Right cardiac atrium (tissue), 5 donors: Measurements from ENCODE around the gene PLIN4. TPM values are rescaled to one million over a fixed set of nuclear protein-coding genes. Genes with fewer than 3 reads are reported as not detected.

Source experiments
- ATAC-seq, 2 donors: fragments of 200-7000 bp; cut with Tn5 transposase; one replicate each; pipeline versions ENCODE4 v1.8.0 to v1.9.1; 2020; ENCODE audit warnings: moderate library complexity in 2 of 2, mild to moderate bottlenecking in 1 of 2
- DNase-seq, 3 donors: peaks; one replicate each; pipeline ENCODE4 v3.0.0-alpha.2; 2020
- H3K27ac ChIP-seq: one replicate; pipeline ENCODE4 v1.5.1; 2013; ENCODE audit warnings: mild to moderate bottlenecking, low read length, control low read depth, moderate library complexity
- H3K27me3 ChIP-seq: one replicate; pipeline ENCODE4 v1.6.1; 2013; ENCODE audit not compliant: control insufficient read depth, insufficient read depth
- H3K4me1 ChIP-seq: one replicate; pipeline ENCODE4 v1.6.1; 2013; ENCODE audit warnings: low read length; ENCODE audit not compliant: control insufficient read depth, insufficient read depth
- H3K4me3 ChIP-seq: one replicate; pipeline ENCODE4 v1.5.1; 2013; ENCODE audit warnings: low read length, control low read depth
- H3K9me3 ChIP-seq: one replicate; pipeline ENCODE4 v1.6.1; 2013; ENCODE audit warnings: low read length; ENCODE audit not compliant: control insufficient read depth
- WGBS: extraction: QIAGEN DNeasy Blood & Tissue Kit; methylation state at CpG from one replicate; pipeline ENCODE4 v1.1.7; 2013; 5-methylcytosine and 5-hydroxymethylcytosine counted together
- intact Hi-C, 4 donors: fragments of 100-400 bp; cut with DNase I; formaldehyde crosslinking; loops; one replicate each; pipeline versions ENCODE4 v1.11.0 to v1.14.0; 2022 to 2023
- polyA plus RNA-seq: library from polyadenylated mRNA; stranded (reverse); fragments of 200-250 nt; gene quantifications from one replicate; pipeline ENCODE4 v1.2.3, GENCODE V29; 2013
- total RNA-seq, 4 donors: library from RNA; stranded (reverse); fragmentation: NEBNext Ultra II Directional; extraction: Animal tissue kit (Norgen Biotek cat#: 25700); gene quantifications; one replicate each; pipeline ENCODE4 v1.2.1, GENCODE V29; 2021
- donor health status: healthy with polysubstance abuse.
- donor health status: DM: no; HTN: yes; CAD: no.
- donor health status: DM: no; HTN: no; CAD: no.
- donor health status: DM: no; HTN: yes; CAD: no; lungs with severe emphysema.
- donor health status: DM: yes; HTN: yes; CAD: no.

Gene PLIN4
- total and polyA plus RNA-seq, 5 donors, result 102 to 201 (median 115) TPM

GRCh38 chr19:4557144-4557970 is 39.1 kb upstream of the PLIN4 start:
- no peak overlapping the region for H3K27ac ChIP-seq
- H3K9me3 ChIP-seq, result no peaks in the 10 kb centered on the region
- H3K4me3 ChIP-seq, result no peak overlapping the region
- intact Hi-C loops, result loop anchor here in 2 of 4 donors (5.0 kb wide), 1 partner anchor 80 kb away; the partner anchor contains the start of gene TNFAIP8L1 (in 2 of the 2)
- DNase-seq, result peak in 1 of 3 donors; percentile 59
- no peaks in the 10 kb centered on the region for H3K27me3 ChIP-seq
- peak in 1 of 2 donors; percentile 10 for ATAC-seq
- no peaks in the 10 kb centered on the region for H3K4me1 ChIP-seq
- WGBS, result 78% methylated on average over 33 of the region's 33 CpGs

GRCh38 chr19:4556597-4557127 is 38.4 kb upstream of the PLIN4 start:
- Histone ChIP-seq H3K27me3 (no peaks in the 10 kb centered on the region), H3K9me3 (no peaks in the 10 kb centered on the region), H3K4me1 (no peaks in the 10 kb centered on the region), H3K4me3 (no peak overlapping the region), H3K27ac (no peak overlapping the region)
- 74% methylated on average over 25 of the region's 25 CpGs for WGBS
- DNase-seq, result peak in 2 of 3 donors; percentile 53 to 59
- intact Hi-C loops, result loop anchor here in 2 of 4 donors (5.0 kb wide), 1 partner anchor 81 kb away; the partner anchor contains the start of gene TNFAIP8L1 (in 2 of the 2)
- peak; percentile 11 to 51 for ATAC-seq

GRCh38 chr19:4555657-4556561 is 37.6 kb upstream of the PLIN4 start:
- Histone ChIP-seq H3K27me3 (no peaks in the 10 kb centered on the region), H3K4me3 (no peak overlapping the region), H3K27ac (no peak overlapping the region), H3K4me1 (no peaks in the 10 kb centered on the region), H3K9me3 (no peaks in the 10 kb centered on the region)
- no peak for DNase-seq
- intact Hi-C loops, result loop anchor here in 2 of 4 donors (5.0 kb wide), 1 partner anchor 81 kb away; the partner anchor contains the start of gene TNFAIP8L1 (in 2 of the 2)
- ATAC-seq, result peak in 1 of 2 donors; percentile 4
- WGBS, result 76% methylated on average over 43 of the region's 43 CpGs

GRCh38 chr19:4554717-4555116 is 36.4 kb upstream of the PLIN4 start:
- no peak for DNase-seq
- Histone ChIP-seq H3K9me3 (no peaks in the 10 kb centered on the region), H3K4me1 (no peaks in the 10 kb centered on the region), H3K27me3 (no peaks in the 10 kb centered on the region), H3K4me3 (no peak overlapping the region), H3K27ac (no peak overlapping the region)
- intact Hi-C loops, result loop anchor here in 2 of 4 donors (5.0 kb wide), 1 partner anchor 83 kb away; the partner anchor contains the start of gene TNFAIP8L1 (in 2 of the 2)
- 82% methylated on average over 7 of the region's 7 CpGs for WGBS
- no peak for ATAC-seq

GRCh38 chr19:4553775-4554174 is 35.5 kb upstream of the PLIN4 start:
- DNase-seq (no peak), ATAC-seq (no peak)
- 66% methylated on average over 3 of the region's 3 CpGs for WGBS

GRCh38 chr19:4553092-4553695 is 34.9 kb upstream of the PLIN4 start:
- ATAC-seq (no peak), DNase-seq (no peak)
- no peaks in the 10 kb centered on the region for H3K9me3 ChIP-seq
- H3K27me3 ChIP-seq, result no peaks in the 10 kb centered on the region
- intact Hi-C loops, result no loop called here
- no peak overlapping the region for H3K27ac ChIP-seq
- H3K4me3 ChIP-seq, result no peak overlapping the region
- no peaks in the 10 kb centered on the region for H3K4me1 ChIP-seq

More at GRCh38 chr19:4553775-4554174, 35.5 kb upstream of the PLIN4 start:
- no peaks in the 10 kb centered on the region for H3K27me3 ChIP-seq
- intact Hi-C loops, result no loop called here
- H3K4me3 ChIP-seq, result no peak overlapping the region
- H3K9me3 ChIP-seq, result no peaks in the 10 kb centered on the region
- H3K27ac ChIP-seq, result no peak overlapping the region
- no peaks in the 10 kb centered on the region for H3K4me1 ChIP-seq

- no peak overlapping the region for H3K4me3 ChIP-seq
- intact Hi-C loops, result no loop called here
- no peaks in the 10 kb centered on the region for H3K4me1 ChIP-seq
- H3K27ac ChIP-seq, result no peak overlapping the region
- no peak for DNase-seq
- no peaks in the 10 kb centered on the region for H3K9me3 ChIP-seq
- ATAC-seq, result no peak
- no peaks in the 10 kb centered on the region for H3K27me3 ChIP-seq
- WGBS, result 82% methylated on average over 18 of the region's 18 CpGs
Observed at GRCh38 chr19:4552525-4552819, 34.2 kb upstream of the PLIN4 start.

- Histone ChIP-seq H3K27ac (no peak overlapping the region), H3K4me3 (no peak overlapping the region), H3K27me3 (no peaks in the 10 kb centered on the region), H3K9me3 (no peaks in the 10 kb centered on the region), H3K4me1 (no peaks in the 10 kb centered on the region)
- no peak for DNase-seq
- no peak for ATAC-seq
- intact Hi-C loops, result no loop called here
- WGBS, result 88% methylated on average over 26 of the region's 26 CpGs
Observed at GRCh38 chr19:4550479-4551050, 32.3 kb upstream of the PLIN4 start.

GRCh38 chr19:4550018-4550417 is 31.7 kb upstream of the PLIN4 start:
- Histone ChIP-seq H3K27me3 (no peaks in the 10 kb centered on the region), H3K4me1 (no peaks in the 10 kb centered on the region), H3K9me3 (no peaks in the 10 kb centered on the region), H3K4me3 (no peak overlapping the region), H3K27ac (no peak overlapping the region)
- 91% methylated on average over 18 of the region's 18 CpGs for WGBS
- intact Hi-C loops, result no loop called here
- DNase-seq, result no peak
- no peak for ATAC-seq

- Histone ChIP-seq H3K27ac (no peak overlapping the region), H3K9me3 (no peaks in the 10 kb centered on the region), H3K4me1 (no peaks in the 10 kb centered on the region), H3K27me3 (no peaks in the 10 kb centered on the region), H3K4me3 (no peak overlapping the region)
- ATAC-seq, result no peak
- intact Hi-C loops, result no loop called here
- WGBS, result 76% methylated on average over 14 of the region's 14 CpGs
- DNase-seq, result no peak
Observed at GRCh38 chr19:4548238-4548584, 29.9 kb upstream of the PLIN4 start.
